GM21786 (cell line): Measurements from ENCODE around the gene GPRC5A.
A peak's percentile ranks its signal among the peaks of the same experiment; 100 is the strongest.

Experiments used
- ATAC-seq: cut with Tn5 transposase; IDR thresholded peaks from one replicate; pipeline ENCODE4 v1.9.1; 2021; ENCODE audit not compliant: unreplicated experiment

GPRC5A gene

DNA sequence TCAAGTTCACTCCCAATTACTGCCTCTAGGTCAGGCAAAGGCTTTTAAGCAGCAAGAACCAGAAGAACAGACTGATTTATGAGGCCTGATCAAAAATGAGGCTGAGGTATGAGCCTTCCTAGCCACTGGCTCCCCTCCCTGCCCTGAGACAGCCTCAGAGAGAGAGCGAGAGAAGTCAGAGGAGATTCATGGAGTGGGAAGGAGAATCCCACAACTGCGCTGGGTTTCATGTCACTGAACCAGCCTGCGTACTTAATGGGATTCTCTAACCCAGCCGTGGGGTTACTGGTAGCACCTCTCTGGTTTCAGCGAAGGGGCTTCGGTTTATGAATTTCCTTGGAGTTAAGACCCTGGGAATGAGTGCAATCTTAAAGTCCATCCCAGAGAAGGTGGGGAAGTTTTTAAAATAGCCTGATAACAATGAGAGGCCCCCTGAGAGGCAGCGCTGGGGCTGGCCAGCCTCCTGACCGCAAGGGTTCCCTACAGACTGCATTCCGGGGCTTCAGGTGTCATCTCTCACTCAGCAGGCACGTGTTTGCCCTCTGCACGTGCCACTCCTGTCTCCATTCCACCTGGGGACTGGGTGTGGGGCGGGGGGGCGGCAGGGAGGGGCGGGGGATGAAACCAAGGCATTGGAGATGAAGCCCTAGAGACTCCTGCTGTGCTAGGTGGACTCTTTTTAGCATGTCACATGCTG is 6.1 kb upstream of the GPRC5A start:
- no peak for ATAC-seq

DNA sequence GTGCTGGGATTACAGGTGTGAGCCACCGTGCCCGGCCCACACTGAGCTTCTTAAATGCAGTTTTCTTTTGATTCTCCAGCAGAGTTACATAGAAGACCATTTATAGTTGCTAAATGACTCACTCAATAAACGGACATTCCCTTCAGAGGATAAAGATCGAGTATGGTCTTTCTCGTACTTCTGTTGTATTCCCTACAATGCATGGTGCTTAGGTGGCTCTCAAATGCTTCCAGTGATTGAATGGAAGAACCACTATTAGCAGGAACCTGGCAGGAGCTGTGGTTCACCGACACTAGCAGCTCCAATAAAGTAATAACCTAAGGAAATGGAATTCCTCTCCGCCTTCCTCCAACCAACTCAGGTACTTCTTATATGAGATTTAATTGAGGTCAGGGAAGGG is 3.9 kb upstream of the GPRC5A start:
- ATAC-seq: no peak

DNA sequence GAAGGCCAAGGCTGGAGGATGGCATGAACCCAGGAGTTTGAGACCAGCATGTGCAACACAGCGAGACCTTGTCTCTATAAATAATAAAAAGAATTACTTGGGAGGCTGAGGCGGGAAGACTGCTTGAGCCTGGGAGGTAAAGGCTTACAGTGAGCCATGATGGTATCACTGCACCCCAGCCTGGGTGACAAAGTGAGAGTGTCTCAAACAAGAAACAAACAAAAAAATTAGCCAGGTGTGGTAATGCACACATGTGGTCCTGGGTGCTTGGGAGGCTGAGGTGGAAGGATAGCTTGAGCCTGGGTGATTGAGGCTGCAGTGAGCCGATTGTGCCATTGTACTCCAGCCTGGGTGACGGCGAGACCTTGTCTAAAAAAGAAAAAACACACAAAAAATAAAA is 1.7 kb upstream of the GPRC5A start:
- no peak for ATAC-seq

DNA sequence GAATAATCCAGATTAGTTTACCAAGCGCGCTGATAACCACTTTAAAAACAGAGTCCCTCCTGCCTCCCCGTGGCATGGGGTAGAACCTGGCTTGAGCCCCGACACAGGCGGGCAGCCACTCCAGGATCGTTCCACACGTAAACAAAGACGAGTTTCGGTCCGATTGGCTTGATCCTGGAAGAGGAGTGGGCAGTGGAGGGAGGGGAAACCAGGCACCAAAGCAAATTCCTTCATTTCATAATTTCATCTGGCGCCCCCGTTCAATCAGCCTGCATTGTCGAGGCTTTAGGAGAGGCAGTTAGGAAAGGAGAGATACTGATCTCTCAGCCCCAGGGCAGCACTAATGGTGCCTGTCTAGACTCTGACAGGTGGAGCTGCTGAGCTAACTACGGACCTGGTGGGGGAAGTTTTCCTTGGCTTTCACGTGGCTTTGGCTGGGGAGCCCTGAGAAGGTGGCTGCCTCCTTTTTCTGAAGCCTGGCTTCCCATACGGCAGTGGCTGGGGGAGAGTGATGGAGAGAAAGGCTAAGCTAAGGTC is 751 bp upstream of the GPRC5A start:
- peak; percentile 61 for ATAC-seq

DNA sequence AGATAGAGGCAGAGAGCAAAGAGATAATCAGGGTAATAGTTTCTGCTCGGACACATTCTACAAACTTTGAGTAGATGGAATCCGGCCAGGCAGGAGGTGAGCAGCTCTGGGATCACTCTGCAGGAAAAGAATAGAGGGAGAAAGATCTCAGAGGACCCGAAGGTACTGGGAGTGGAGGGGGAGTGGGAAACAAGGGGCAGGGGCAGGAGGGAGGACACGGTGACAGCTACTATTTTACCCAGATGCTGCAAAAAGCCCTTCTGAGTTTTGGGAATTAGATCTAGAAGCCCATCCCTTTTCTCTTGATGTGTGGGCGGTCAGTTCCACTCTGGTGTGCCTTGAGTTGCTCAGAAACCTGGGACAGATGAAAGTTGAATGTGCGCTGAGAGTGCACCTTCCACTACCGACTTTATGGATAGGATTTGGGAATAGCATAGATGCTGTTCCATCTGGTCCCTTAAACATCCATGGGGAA is 556 bp downstream of the GPRC5A start:
- no peak for ATAC-seq

DNA sequence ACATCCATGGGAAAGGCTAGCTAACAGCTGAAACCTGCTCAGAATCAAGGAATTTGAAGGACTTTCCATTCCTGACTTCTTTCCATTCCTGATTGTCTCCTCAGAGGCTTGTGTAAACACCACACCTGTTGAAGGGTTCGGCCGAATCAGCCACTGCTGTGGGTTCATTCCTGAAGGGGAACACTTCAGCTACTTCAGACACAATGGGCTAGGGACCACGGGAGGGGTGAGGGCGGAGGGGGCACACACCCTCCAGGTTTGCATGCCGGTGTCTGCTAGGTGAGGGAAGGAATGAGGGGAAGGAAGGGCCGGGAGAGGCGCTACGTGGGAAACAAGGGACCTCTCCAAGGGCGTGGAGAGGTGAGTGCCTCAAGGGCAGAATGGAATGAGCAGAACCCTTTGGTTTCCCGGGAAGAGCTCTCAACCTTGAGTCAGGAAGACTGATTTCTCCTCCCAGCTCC is 1.3 kb downstream of the GPRC5A start:
- no peak for ATAC-seq

DNA sequence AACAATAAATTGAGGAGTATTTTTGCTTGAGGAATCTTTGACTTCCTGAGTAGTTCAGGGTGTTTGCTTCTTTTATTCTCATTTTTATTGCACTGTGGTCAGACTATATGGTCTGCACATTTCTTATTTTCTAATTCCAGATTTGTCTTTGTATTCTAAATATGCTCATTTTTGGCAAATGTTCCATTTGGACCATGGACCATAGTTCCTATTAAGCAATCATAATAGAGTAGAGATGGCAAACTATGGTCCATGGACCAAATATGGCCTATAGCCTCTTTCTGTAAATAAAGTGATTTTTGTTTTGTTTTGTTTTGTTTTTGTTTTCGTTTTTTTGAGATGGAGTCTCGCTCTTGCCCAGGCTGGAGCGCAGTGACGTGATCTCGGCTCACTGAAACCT is 2.1 kb downstream of the GPRC5A start:
- no peak for ATAC-seq

DNA sequence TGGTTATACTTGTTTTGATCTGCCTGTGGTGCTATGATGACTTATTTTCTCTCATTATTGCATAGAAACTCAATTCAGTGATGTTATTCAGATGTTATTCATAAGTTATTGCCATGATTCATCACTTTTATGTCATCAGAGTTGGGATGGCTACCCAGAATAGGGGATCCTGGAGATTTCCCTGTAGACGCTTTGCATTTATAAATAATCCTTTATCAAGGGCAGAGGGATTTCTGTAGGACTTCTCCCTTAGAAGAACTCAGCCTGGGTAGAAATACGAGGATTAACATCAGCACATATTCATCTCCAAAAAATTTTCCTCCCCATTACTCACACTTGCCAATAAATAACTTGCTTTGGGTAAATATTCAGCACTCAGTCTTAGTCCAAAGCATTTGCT is 4.9 kb downstream of the GPRC5A start:
- ATAC-seq: no peak

DNA sequence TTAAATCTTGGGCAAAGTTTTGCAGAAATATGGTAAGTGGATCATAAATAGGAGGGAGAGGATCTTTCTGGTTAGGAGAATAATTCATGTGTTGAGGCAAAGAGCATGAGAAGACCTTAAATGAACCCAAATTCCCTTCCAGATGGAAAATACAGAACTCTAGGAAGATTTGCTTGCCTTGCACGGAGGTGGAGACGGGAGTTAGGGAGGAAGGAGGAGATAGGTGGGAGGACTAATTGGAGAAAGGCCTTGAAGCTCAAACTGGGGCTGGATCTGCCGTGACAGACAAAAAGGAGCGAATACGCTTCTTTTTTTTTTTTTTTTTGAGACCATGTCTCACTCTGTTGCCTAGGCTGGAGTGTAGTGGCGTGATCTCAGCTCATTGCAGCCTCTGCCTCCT is 5.9 kb downstream of the GPRC5A start:
- ATAC-seq: no peak

DNA sequence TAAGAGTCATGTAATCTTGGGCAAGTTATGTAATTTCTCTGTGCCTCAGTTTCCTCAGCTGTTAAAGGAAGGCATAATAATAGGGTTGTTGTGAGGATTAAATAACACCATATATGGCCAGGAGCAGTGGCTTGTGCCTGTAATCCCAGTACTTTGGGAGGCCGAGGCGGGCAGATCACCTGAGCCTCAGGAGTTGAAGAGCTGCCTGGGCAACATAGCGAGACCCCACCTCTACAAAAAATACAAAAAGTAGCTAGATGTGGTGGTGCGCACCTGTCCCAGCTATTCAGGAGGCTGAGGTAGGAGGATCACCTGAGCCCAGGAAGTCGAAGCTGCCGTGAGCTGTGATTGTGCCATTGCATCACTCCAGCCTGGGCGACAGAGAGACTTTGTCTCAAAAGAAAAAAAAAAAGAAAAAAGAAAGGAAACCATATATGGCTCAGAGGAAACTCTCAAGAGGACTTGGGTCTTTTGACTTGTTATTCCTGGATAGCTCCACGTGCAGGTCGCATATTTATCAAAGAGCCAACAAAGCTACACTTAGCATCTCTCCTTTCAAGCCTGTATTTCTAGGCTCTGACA is 6.9 kb downstream of the GPRC5A start:
- no peak for ATAC-seq

DNA sequence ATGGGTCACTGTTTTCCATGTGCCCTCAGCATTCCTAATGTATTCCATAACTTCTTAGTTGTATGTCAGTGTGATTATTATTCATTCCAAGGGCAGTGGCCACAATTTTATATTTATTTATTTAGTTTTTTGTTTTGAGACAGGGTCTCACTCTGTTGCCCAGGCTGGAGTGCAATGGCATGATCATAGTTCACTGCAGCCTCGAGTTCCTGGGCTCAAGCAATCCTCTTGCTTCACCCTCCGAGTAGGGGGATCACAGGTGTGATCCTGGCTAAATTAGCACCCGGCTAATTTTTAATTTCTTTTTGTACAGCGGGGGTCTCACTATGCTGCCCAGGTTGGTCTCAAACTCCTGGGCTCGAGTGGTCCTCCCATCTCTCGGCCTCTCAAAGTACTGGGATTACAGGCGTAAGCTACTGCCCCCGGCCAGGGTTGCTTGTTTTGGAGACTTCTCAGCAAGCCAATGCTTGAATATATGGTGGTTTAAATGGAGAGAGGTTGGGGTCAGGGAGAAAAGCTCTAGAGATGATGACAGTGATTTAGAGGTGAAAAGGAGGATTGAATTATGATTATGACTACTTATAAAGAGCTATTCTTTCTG is 7.6 kb downstream of the GPRC5A start:
- ATAC-seq: no peak

DNA sequence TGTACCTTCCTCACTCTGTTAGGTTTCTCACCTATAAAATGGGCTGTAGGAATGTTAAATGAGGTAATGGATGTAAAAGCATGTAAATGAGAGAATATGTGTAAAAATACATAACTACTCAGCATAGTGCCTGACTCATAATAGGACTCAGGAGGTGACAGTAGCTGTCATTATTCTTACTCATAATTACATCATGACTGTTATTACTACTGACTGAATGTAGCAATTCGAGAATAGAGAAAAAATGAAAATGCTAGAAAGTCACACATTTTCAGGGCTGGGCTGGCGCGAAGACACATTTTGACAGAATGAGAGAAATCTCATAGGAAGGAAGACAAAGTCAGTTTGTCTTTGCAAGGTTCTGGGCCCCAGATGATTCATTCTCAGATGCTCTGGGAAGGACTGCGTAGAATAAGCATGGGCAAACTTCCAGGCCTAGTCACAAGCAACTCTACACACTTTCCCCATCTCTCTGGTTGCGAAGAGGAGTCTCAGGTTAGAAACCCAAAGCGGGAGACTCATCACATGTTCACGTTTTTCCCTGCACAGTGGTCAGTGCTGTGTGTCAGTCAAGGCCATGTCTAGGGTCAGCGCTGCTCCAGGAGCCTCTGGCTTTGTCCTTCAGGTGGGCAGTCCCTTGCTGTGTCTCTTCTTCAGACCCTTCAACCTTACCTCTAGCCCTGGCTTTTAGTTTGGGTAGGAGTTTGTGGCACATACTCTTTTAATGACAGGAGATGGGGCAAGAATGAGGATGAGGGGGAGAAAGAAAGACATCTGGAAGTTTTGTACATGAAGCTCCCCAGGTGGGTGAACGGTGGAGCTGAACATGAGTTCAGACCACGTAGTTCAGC is 8.4 kb downstream of the GPRC5A start:
- ATAC-seq: peak; percentile 91

DNA sequence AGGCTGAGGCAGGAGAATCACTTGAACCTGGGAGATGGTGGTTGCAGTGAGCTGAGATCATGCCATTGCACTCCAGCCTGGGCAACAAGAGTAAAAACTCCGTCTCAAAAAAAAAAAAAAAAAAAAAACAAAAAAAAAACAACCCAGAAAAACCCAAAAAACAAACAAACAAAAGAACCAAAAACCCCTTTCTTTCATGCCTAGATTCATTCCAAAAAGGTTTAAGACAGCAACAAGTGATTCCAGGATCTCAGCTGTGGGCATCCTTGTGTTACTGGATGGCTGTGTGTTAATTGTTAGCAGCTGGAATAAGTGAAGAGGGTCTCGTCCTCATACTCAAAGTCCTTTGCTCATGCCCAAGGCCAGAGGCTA is 9.4 kb downstream of the GPRC5A start:
- no peak for ATAC-seq

DNA sequence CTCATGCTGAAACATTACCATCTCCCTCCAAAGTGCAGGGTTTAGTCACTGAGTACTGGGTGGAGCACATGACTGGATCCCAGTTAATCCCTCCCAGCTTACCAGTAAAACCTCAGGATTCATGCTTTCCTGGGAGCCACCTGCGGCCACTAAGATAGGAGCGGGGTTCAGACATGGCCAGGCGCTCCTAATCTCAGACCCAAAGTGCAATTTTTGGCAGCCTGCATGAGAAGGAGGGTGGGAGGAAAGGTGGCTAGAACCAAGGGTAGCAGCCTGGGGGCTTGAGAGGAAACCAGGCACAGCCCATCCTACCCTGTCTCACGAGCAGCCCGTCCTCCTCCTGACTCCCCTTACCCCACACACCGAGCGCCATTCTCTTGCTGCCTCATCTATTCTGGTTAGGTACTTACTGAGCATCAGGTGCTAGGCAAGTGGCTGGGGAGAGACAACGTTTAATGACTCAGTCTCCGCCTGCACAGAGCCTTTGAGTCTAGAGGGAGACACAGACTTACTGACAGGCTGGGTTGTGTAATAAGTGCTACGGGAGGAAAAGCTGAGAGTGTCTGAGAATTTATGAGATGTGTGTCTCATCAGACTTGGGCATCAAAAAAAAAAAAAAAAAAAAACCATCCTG is 9.9 kb downstream of the GPRC5A start:
- no peak for ATAC-seq

DNA sequence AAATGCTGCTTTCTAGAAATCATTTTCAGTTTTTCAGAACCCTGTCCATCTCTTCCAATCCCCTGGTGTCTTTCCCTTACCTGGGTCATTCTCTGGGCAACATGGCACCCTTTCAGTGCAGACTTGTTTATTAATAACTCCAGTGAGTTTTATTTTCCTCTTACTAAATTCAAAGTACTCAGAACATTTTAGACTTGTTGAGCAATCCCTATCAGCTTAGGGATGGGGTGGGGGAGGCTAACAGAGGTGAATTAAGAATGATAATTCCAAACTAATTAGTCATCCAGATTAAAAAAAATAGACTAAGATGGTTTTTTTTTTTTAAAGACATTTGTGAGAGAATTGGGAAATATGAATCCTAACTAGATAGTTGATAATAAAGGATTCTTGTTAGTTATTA is 10.7 kb downstream of the GPRC5A start:
- ATAC-seq: no peak

DNA sequence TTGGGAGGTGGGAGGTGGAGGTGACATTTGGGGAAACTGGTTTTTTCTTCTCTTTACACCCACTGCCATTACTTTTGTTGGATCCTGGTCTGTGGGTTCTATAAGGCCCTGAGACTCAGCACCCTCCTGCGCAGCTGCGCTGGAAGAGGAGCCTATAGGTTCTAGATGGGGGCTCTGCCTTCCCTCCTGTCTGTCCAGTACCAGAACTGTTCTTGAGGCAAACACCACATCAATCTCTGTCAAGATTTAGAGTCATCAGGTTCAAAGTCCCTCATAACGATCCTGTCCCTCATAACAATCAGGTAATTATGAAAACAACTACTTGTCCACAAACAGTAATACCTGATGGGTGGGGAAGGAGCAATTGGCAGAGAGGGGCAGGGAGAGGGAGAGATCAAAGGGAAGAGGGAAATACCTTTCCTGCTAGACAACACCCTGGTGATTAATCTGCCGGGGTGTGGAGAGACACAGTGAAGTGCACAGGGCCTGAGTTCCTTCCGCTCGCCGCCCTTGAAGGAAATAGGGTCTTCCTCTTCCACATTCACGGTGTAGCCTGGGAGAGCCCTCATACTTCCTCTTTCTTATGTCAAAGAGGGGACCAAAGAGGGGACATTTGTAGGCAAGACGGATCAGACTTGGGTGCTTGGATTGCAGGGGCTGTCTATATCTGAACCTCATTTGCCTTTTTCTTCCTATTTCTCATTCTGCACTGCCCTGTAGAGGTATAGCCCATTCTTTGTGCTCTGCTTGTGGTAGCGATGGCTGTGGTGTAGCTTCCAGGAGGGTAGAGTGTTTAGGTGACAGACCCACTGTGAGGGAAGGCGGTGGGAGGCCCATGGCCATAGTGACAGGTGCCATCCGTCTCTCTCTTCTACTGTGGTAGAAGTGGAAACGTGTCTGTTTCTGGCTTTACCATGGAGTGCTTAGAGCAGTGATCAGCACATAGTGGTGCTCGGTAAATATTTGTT is 12.6 kb downstream of the GPRC5A start:
- ATAC-seq: no peak

DNA sequence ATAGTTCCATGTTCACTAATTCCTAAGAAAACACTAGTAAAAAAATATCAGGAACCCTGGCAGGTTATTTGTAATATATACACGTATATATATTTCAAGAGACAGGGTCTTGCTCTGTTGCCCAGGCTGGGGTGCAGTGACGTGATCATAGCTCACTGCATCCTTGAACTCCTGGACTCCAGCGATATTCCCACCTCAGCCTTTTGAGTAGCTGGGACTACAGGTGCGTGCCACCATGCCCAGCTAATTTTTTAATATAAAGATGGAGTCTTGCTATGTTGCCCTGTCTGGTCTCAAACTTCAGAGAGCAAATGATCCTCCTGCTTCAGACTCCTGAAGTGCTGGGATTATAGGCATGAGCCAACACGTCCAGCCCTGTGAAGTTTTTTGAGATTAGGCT is 16.2 kb downstream of the GPRC5A start:
- no peak for ATAC-seq

DNA sequence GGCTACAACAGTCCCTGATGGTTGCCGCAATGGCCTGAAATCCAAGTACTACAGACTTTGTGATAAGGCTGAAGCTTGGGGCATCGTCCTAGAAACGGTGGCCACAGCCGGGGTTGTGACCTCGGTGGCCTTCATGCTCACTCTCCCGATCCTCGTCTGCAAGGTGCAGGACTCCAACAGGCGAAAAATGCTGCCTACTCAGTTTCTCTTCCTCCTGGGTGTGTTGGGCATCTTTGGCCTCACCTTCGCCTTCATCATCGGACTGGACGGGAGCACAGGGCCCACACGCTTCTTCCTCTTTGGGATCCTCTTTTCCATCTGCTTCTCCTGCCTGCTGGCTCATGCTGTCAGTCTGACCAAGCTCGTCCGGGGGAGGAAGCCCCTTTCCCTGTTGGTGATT is 16.9 kb downstream of the GPRC5A start:
- no peak for ATAC-seq

DNA sequence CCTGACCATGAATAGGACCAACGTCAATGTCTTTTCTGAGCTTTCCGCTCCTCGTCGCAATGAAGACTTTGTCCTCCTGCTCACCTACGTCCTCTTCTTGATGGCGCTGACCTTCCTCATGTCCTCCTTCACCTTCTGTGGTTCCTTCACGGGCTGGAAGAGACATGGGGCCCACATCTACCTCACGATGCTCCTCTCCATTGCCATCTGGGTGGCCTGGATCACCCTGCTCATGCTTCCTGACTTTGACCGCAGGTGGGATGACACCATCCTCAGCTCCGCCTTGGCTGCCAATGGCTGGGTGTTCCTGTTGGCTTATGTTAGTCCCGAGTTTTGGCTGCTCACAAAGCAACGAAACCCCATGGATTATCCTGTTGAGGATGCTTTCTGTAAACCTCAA is 17.3 kb downstream of the GPRC5A start:
- ATAC-seq: no peak
